Measurements from ENCODE around the gene SDCCAG8. TPM values are rescaled to one million over a fixed set of nuclear protein-coding genes. Genes with fewer than 3 reads are reported as not detected.

Gene SDCCAG8
- total and polyA plus RNA-seq, 2 donors from 2014 or later: 29.6 to 53.2 TPM

DNA sequence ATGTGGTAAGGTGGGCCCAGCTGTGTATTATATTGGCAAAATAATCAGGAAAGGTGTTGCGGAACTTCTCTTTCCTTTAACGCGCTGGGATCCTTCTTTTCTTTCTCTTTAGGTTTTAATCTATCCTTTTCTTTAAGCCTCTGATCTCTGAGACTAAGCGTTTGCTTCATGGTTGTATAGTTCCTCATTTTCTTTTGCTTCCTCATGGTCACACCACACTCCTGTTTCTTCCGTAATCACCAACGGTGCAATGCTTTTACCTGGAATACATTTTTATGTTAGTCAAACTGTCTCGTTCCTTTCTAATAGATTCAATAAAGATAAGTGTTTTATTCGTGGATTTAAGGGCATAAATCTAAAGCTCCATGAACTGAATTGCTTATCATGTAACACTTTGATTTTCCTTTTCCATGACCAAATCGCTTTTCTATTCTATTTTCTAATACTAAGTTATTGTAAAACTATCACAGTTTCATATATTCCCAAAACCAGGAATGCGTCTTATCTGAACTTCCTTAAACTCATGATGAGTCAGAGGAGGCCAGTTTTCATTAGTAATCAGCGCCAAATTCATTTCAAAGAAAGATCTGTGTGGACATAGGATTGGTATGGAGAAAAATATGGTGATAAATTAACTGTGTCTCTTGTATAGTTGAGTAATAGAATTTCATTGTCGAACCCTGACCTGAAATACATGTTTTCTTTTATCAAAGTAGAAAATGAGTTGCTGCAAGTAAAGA is 12.2 kb downstream of the SDCCAG8 start:
- no peak for DNase-seq
- H3K4me3 ChIP-seq (ENCODE audit: low read length in 3 of 3): no peak overlapping the region
- no peaks in the 10 kb centered on the region for H3K27me3 ChIP-seq (ENCODE audit: control insufficient read depth, insufficient read depth, low read length)
- no peak overlapping the region for H3K27ac ChIP-seq (ENCODE audit: low read depth in 2 of 2, low read length in 2 of 2)
- no peak overlapping the region for H3K9ac ChIP-seq (ENCODE audit: low read length in 3 of 3)
- H3K9me3 ChIP-seq (ENCODE audit: control insufficient read depth in 2 of 3, insufficient read depth in 1 of 3, low read length in 3 of 3): no peaks in the 10 kb centered on the region
- intact Hi-C loops (cut with DNase I): no loop called here
- peak; percentile 47 for FAIRE-seq
- peaks cover 0 to 9% (median 6%) of the 10 kb centered on the region in 3 donors for H3K4me1 ChIP-seq (ENCODE audit: control insufficient read depth in 2 of 3, insufficient read depth in 2 of 3, low read depth in 1 of 3, low read length in 3 of 3)
- TF ChIP-seq, protein P1, sequence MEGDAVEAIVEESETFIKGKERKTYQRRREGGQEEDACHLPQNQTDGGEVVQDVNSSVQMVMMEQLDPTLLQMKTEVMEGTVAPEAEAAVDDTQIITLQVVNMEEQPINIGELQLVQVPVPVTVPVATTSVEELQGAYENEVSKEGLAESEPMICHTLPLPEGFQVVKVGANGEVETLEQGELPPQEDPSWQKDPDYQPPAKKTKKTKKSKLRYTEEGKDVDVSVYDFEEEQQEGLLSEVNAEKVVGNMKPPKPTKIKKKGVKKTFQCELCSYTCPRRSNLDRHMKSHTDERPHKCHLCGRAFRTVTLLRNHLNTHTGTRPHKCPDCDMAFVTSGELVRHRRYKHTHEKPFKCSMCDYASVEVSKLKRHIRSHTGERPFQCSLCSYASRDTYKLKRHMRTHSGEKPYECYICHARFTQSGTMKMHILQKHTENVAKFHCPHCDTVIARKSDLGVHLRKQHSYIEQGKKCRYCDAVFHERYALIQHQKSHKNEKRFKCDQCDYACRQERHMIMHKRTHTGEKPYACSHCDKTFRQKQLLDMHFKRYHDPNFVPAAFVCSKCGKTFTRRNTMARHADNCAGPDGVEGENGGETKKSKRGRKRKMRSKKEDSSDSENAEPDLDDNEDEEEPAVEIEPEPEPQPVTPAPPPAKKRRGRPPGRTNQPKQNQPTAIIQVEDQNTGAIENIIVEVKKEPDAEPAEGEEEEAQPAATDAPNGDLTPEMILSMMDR (IDR thresholded peaks at IDR 0.05; ENCODE audit: borderline replicate concordance, extremely low read depth, insufficient read depth): no peak
- no peaks in the 10 kb centered on the region for H3K36me3 ChIP-seq (ENCODE audit: control insufficient read depth in 2 of 3, insufficient read depth in 3 of 3, low read length in 3 of 3)

DNA sequence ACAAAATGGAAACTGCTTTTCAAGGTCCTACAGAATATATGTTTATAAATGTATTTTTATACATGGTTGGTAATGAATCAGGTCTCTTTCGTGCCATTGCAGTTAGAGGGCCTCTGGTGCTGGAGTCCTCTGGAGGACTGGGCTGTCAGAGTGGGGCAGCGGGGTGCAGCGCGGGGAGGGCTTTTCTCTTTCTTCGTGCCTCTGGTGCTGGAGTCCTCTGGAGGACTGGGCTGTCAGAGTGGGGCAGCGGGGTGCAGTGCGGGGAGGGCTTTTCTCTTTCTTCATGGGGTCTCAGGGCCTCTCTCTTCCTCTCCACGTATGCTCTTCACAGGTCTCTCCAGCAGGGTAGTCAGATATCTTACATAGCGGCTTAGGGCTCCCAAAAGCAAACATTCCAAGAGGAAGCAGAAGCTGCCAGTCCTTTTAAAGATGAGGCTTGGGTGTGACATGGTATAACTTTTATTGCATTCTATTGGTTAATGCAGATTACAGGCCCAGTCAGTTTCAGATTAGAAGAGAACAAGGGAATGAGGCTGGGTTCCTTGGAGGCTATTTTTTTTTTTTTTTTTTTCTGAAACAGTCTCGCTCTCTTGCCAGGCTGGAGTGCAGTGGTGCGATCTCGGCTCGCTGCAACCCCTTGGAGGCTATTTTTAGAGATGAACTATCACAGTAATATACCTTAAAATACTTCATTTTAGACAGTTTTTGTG is 13.1 kb downstream of the SDCCAG8 start:
- FAIRE-seq (no peak), DNase-seq (no peak)
- TF ChIP-seq, protein P1 (IDR thresholded peaks at IDR 0.05; ENCODE audit: borderline replicate concordance, extremely low read depth, insufficient read depth): no peak
- Histone ChIP-seq H3K9ac (ENCODE audit: low read length in 3 of 3) (no peak overlapping the region), H3K36me3 (ENCODE audit: control insufficient read depth in 2 of 3, insufficient read depth in 3 of 3, low read length in 3 of 3) (peaks cover 0 to 5% (median 0%) of the 10 kb centered on the region in 3 donors), H3K27me3 (ENCODE audit: control insufficient read depth, insufficient read depth, low read length) (no peaks in the 10 kb centered on the region), H3K4me1 (ENCODE audit: control insufficient read depth in 2 of 3, insufficient read depth in 2 of 3, low read depth in 1 of 3, low read length in 3 of 3) (peaks cover 0 to 9% (median 6%) of the 10 kb centered on the region in 3 donors), H3K4me3 (ENCODE audit: low read length in 3 of 3) (no peak overlapping the region), H3K9me3 (ENCODE audit: control insufficient read depth in 2 of 3, insufficient read depth in 1 of 3, low read length in 3 of 3) (no peaks in the 10 kb centered on the region), H3K27ac (ENCODE audit: low read depth in 2 of 2, low read length in 2 of 2) (no peak overlapping the region)
- intact Hi-C loops (cut with DNase I): no loop called here

DNA sequence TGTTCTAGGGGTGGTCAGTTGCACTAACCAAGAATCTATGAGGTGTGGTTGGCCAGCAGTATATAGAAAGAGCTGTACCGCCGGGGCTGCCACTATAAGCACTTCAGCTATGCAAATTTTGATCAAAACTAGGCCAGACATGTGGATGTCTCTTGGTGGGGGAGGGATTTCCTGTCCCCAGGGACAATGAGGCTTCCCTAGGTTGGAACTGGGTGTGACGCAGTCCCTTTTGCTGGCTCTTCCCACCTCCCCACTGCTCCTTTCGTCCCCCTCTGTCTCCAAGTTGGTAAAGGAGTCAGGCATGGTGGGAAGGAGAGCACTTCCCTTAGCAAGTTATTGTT is 13.6 kb downstream of the SDCCAG8 start:
- FAIRE-seq: no peak
- no peak overlapping the region for H3K4me3 ChIP-seq (ENCODE audit: low read length in 3 of 3)
- H3K4me1 ChIP-seq (ENCODE audit: control insufficient read depth in 2 of 3, insufficient read depth in 2 of 3, low read depth in 1 of 3, low read length in 3 of 3): peaks cover 0 to 9% (median 6%) of the 10 kb centered on the region in 3 donors
- H3K27me3 ChIP-seq (ENCODE audit: control insufficient read depth, insufficient read depth, low read length): no peaks in the 10 kb centered on the region
- intact Hi-C loops (cut with DNase I): no loop called here
- TF ChIP-seq, protein P1 (IDR thresholded peaks at IDR 0.05; ENCODE audit: borderline replicate concordance, extremely low read depth, insufficient read depth): no peak
- no peak overlapping the region for H3K27ac ChIP-seq (ENCODE audit: low read depth in 2 of 2, low read length in 2 of 2)
- no peak for DNase-seq
- H3K36me3 ChIP-seq (ENCODE audit: control insufficient read depth in 2 of 3, insufficient read depth in 3 of 3, low read length in 3 of 3): peaks cover 0 to 8% (median 0%) of the 10 kb centered on the region in 3 donors
- no peaks in the 10 kb centered on the region for H3K9me3 ChIP-seq (ENCODE audit: control insufficient read depth in 2 of 3, insufficient read depth in 1 of 3, low read length in 3 of 3)
- no peak overlapping the region for H3K9ac ChIP-seq (ENCODE audit: low read length in 3 of 3)

Data from kidney (tissue), 14 donors.